HL-60 (cell line): ENCODE results near the gene RARRES1.
"Not testable (repeated sequence)": the region's sequence is repeated elsewhere in the genome, so short reads cannot be mapped to it uniquely, and the experiment has no call there.

Experiments
- DNase-seq, 2 experiments: peaks; one replicate each; pipeline ENCODE4 v3.0.0-alpha.2; 2010 to 2020; ENCODE audit warnings: low read depth in 1 of 2, low spot score in 1 of 2
- H3K27ac ChIP-seq: fragments of 250-450 bp; sonication (Bioruptor Pico); replicated peaks from 2 replicates; pipeline ENCODE4 v1.5.1; 2020; ENCODE audit warnings: mild to moderate bottlenecking, moderate library complexity
- H3K27me3 ChIP-seq: fragments of 250-450 bp; sonication (Bioruptor Pico); 2 replicates; pipeline ENCODE4 v1.5.1; 2021; ENCODE audit warnings: mild to moderate bottlenecking, moderate library complexity; ENCODE audit not compliant: insufficient read depth, poor library complexity, severe bottlenecking
- H3K4me3 ChIP-seq: replicated peaks from 2 replicates; pipeline ENCODE4 v1.5.1; 2011; ENCODE audit warnings: mild to moderate bottlenecking, control low read depth, low read length; ENCODE audit not compliant: insufficient read depth
- CTCF ChIP-seq: IDR thresholded peaks from one replicate; pipeline ENCODE4 v1.5.1; 2011; ENCODE audit warnings: low read length, control low read depth, inconsistent platforms; ENCODE audit not compliant: insufficient read depth
- GABPA ChIP-seq: IDR thresholded peaks from 2 replicates; pipeline ENCODE4 v1.6.1; 2012; ENCODE audit warnings: low read depth
- POLR2AphosphoS5 ChIP-seq: IDR thresholded peaks from 2 replicates; pipeline ENCODE4 v1.6.1; 2012; ENCODE audit warnings: low read depth
- REST ChIP-seq: IDR thresholded peaks from 2 replicates; pipeline ENCODE4 v1.6.1; 2012; ENCODE audit warnings: low read depth; ENCODE audit not compliant: insufficient replicate concordance
- SPI1 ChIP-seq: IDR thresholded peaks from 2 replicates; pipeline ENCODE4 v1.6.1; 2012; ENCODE audit warnings: low read depth, mild to moderate bottlenecking, borderline replicate concordance

The RARRES1 gene

GRCh38 chr3:158701420-158702065, 30.7 kb downstream of the RARRES1 start:
- Histone ChIP-seq H3K4me3 (no peak overlapping the region), H3K27me3 (no peaks in the 10 kb centered on the region), H3K27ac (no peak overlapping the region)
- TF ChIP-seq REST (no peak), GABPA (no peak), CTCF (no peak), POLR2AphosphoS5 (no peak), SPI1 (no peak)
- DNase-seq = no peak

- DNase-seq = no peak
- Histone ChIP-seq H3K27me3 (no peaks in the 10 kb centered on the region), H3K27ac (no peak overlapping the region), H3K4me3 (no peak overlapping the region)
- TF ChIP-seq SPI1 (no peak), CTCF (no peak), GABPA (no peak), POLR2AphosphoS5 (no peak)
Observed at GRCh38 chr3:158700559-158700958, 31.7 kb downstream of the RARRES1 start.

- H3K27me3 ChIP-seq = no peaks in the 10 kb centered on the region
- no peak overlapping the region for H3K27ac ChIP-seq
- no peak for DNase-seq
- no peak overlapping the region for H3K4me3 ChIP-seq
- no peak for TF ChIP-seq REST
- no peak for TF ChIP-seq POLR2AphosphoS5
- TF ChIP-seq CTCF = no peak
- TF ChIP-seq SPI1 = no peak
- no peak for TF ChIP-seq GABPA
Observed at GRCh38 chr3:158696618-158697017, 35.6 kb downstream of the RARRES1 start.

- DNase-seq, H3K27me3 ChIP-seq, H3K27ac ChIP-seq, H3K4me3 ChIP-seq: not testable (repeated sequence)
Observed at GRCh38 chr3:158693866-158694456, 38.3 kb downstream of the RARRES1 start.
